Measurements from ENCODE around the gene EXOC6B. TPM values are rescaled to one million over a fixed set of nuclear protein-coding genes. Genes with fewer than 3 reads are reported as not detected.

Gene EXOC6B
- total and polyA plus RNA-seq, 12 donors: 16.3 to 243 (median 144) TPM

DNA sequence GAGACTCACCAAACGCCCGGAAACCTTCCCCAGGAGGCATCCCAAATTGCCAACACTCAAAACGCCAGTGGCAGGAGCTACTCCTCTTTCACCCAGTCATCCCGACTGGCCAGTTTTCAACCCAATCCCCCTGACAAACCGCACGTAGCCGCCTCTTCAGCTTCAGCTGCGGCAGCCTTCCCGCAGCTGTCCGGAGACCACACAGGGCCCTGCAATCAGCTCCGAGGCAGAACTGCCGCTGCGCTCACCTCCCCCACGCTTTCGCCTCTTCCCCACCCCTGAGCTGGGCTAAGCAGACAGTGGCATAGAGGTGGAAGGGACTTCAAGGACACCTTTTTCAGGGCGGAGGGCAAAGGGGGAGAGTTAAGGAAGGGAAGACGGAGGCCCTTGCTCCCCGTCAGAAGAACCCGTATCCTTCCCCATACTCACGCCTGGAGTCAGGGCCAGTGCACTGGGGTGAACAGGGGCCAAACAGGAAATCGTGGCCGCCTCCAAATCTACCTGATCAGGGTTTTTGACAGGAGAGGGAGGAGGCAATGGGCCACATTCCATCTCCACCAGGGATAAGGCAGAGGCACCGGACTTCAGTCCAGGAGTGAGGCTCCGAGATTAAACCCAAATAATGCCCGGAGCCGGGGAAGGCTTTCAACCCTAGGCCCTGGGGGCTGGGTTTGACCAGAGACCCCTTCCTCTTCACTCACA is 695.0 kb downstream of the EXOC6B start:
- Histone ChIP-seq H3K27me3 (peaks cover 0 to 25% (median 2%) of the 10 kb centered on the region in 7 donors), H3K27ac (no peak overlapping the region), H3K9me3 (no peaks in the 10 kb centered on the region), H3K4me1 (no peaks in the 10 kb centered on the region), H3K4me3 (no peak overlapping the region), H3K36me3 (peaks cover 0 to 10% (median 0%) of the 10 kb centered on the region in 9 donors)
- ATAC-seq (no peak), DNase-seq (no peak)
- 73 to 75% methylated on average over 26 of the region's 26 CpGs for WGBS, 2 donors
- TF ChIP-seq, protein P1, sequence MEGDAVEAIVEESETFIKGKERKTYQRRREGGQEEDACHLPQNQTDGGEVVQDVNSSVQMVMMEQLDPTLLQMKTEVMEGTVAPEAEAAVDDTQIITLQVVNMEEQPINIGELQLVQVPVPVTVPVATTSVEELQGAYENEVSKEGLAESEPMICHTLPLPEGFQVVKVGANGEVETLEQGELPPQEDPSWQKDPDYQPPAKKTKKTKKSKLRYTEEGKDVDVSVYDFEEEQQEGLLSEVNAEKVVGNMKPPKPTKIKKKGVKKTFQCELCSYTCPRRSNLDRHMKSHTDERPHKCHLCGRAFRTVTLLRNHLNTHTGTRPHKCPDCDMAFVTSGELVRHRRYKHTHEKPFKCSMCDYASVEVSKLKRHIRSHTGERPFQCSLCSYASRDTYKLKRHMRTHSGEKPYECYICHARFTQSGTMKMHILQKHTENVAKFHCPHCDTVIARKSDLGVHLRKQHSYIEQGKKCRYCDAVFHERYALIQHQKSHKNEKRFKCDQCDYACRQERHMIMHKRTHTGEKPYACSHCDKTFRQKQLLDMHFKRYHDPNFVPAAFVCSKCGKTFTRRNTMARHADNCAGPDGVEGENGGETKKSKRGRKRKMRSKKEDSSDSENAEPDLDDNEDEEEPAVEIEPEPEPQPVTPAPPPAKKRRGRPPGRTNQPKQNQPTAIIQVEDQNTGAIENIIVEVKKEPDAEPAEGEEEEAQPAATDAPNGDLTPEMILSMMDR (IDR thresholded peaks at IDR 0.05): no peak
- intact Hi-C loops (cut with DNase I): loop anchor here in 1 of 10 donors (10.0 kb wide), 1 partner anchor 576 kb away; no protein-coding TSS in a partner anchor

DNA sequence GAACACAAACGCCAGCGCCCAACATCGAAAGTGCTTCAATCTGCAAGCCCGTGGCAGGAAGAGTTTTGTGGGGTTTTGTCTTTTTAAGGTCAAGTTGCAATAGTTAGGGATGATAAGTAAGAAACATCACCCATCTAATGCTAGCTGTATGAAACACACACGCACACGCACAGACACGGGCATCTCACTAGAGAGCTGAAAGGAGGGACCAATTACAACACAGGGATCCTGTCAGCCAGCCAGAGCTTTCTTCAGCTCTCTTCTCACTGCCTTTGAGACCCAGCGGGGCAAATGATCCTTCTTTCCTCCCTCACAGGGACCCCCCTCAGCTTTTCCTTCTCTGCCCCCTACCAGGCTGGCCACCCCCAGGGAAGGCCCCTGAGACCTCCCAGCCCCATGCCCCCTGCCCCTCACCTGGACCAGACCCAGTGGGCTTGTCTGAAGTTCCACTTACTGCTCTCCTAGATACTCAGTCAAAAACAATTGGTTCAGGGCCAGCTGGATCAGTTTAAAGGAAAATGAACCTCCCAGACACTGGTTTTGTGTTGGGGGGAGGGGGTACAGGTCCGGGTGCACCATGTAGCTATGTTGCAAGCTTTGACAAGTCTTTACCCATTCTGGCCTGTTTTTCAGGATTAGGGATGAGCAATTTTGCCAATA is 696.0 kb downstream of the EXOC6B start:
- TF ChIP-seq, protein P1 (IDR thresholded peaks at IDR 0.05): no peak
- no peak overlapping the region for H3K4me3 ChIP-seq
- peaks cover 0 to 10% (median 0%) of the 10 kb centered on the region in 9 donors for H3K36me3 ChIP-seq
- no peak overlapping the region for H3K27ac ChIP-seq
- H3K9me3 ChIP-seq: no peaks in the 10 kb centered on the region
- peaks cover 0 to 25% (median 2%) of the 10 kb centered on the region in 7 donors for H3K27me3 ChIP-seq
- 81 to 83% methylated on average over 9 of the region's 9 CpGs for WGBS, 2 donors
- DNase-seq: no peak
- no peak for ATAC-seq
- intact Hi-C loops (cut with DNase I): loop anchor here in 1 of 10 donors (10.0 kb wide), 1 partner anchor 575 kb away; no protein-coding TSS in a partner anchor
- H3K4me1 ChIP-seq: no peaks in the 10 kb centered on the region

DNA sequence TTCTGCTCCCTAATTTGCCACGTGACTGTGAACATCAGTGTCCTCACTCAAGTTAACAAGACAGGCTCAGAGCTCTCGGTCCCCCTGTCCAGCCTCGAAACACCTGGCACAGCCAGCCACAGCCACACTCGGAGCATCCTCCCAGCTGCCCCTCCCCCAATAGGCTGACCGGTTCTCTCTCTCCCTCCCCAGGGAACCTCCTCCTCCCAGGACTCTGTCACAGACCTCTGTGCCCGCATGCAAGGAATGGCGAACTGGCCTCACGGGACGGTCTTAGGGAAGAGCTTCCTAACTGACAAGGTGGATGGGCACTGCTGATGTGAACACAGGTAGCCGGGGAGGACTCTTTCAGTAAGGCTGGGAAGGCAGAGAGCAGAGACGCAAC is 697.0 kb downstream of the EXOC6B start:
- 78 to 80% methylated on average over 11 of the region's 11 CpGs for WGBS, 2 donors
- TF ChIP-seq, protein P1 (IDR thresholded peaks at IDR 0.05): no peak
- intact Hi-C loops (cut with DNase I): no loop called here
- H3K36me3 ChIP-seq: peaks cover 0 to 10% (median 0%) of the 10 kb centered on the region in 9 donors
- DNase-seq: no peak
- no peaks in the 10 kb centered on the region for H3K4me1 ChIP-seq
- no peaks in the 10 kb centered on the region for H3K9me3 ChIP-seq
- ATAC-seq: no peak
- H3K4me3 ChIP-seq: no peak overlapping the region
- peaks cover 0 to 25% (median 2%) of the 10 kb centered on the region in 7 donors for H3K27me3 ChIP-seq
- H3K27ac ChIP-seq: no peak overlapping the region

DNA sequence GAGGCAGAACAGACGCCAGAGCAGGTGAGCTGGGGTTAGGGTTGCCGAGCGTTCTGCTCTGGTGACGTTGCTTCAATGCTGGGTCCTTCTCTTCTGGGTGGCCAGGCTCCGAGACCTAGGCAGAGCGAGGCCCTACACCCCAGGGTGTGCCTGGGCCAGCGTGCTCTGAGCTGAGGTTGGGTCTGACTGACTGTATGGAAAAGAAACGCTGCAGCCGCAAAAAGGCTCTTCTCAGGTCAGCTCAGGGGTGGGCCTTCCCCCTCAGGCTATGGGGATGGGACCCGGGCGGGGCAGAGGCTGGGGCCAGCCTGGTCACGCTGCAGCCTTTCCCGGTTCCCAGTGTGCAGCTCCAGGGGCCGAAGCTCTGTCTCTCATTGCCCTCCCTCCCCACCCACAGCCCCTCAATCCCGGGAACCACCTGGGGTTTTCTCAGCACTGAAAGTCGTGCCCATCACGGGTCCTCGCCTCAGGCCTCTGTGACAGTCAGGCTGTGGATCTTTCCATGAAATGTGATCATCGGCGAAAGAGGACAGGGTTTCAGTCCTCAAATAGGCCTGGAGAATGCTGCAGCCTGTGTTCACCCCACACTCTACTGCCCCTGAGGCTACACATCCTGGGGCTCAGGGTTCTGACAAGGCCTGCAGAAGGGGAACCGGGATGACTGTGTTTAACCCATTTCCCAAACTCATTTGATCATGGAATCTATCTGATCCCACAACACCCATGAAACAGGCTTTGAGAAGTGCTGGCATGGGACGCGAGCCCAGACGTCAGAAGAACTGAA is 697.6 kb downstream of the EXOC6B start:
- Histone ChIP-seq H3K4me1 (no peaks in the 10 kb centered on the region), H3K36me3 (peaks cover 0 to 10% (median 0%) of the 10 kb centered on the region in 9 donors), H3K27ac (no peak overlapping the region), H3K9me3 (no peaks in the 10 kb centered on the region), H3K27me3 (peaks cover 0 to 25% (median 2%) of the 10 kb centered on the region in 7 donors), H3K4me3 (no peak overlapping the region)
- intact Hi-C loops (cut with DNase I): no loop called here
- DNase-seq (no peak), ATAC-seq (no peak)
- 91 to 95% methylated on average over 24 of the region's 24 CpGs for WGBS, 2 donors
- TF ChIP-seq, protein P1 (IDR thresholded peaks at IDR 0.05): no peak

Measured in heart right ventricle (tissue), 16 donors.